ENCODE data around the gene MAP4K2. TPM values are rescaled to one million over a fixed set of nuclear protein-coding genes. Genes with fewer than 3 reads are reported as not detected.

Gene MAP4K2
- total RNA-seq, 1 donor from 2014 or later: 23.1 TPM

GRCh38 chr11:64768300-64768694, 34.7 kb downstream of the MAP4K2 start:
- no peak for DNase-seq (ENCODE audit: low spot score)

DNA sequence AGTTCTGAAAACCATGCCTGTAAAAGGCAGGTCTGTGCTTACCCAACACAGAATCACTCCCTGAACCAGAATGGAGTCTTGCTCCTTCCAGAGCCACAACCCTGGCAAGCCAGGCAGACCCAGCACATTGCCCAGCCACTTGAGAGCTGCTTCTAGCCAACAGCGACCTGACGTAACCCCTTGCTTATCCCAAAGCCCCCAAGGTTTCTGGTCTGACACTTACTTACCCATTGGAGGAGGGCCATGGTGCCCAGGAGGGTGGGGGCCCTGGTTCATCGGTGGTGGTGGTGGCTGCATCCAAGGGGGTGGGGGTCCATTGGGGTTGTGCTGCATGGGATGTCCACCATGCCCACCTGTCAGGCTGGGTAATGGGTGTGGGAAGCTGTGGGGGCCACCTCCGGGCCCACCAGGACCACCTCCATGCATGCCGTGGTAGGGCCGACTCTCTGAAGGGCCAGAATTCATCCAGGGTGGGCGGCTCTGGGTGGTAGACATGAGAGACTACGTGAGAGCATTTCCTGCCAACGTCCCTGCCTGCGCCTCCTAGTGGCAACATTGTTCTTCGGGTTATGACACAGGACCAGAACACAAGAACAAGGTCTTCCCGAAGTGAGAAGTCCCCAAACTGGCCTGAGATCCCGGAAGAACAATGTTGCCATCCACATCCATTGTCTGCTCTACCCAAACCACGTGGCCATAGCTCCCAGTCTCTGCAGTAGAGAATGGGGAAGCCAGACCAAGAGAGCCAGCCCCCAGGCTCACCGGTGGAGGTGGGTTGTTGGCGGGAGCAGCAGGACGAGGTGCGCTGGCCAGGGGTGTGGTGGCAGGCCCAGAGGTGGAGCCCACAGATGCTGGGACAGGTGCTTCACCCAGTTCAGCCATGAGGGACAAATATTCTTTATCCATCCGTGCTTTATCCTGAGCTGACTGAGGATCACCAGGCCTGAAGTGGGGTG, 35.4 kb downstream of the MAP4K2 start:
- DNase-seq (ENCODE audit: low spot score): peak; percentile 59

DNA sequence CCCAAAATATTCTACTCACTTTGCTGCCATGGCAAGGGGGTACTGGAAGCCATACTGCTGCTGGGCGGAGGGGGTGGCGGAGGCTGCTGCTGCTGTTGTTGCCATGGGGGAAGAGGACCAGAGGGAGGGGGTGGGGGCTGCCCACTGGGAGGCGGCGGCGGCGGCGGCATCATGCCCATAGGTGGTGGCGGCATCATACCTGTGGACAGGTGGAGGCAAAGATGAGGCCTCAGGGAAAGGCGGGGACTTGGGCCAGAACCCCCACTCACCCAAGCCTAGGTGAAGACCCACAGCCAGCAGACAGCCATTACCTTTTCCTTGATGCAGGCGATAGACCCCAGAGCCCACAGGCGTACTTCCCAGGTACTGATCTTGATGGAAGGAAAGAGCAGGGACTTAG, 36.1 kb downstream of the MAP4K2 start:
- DNase-seq (ENCODE audit: low spot score): no peak

DNA sequence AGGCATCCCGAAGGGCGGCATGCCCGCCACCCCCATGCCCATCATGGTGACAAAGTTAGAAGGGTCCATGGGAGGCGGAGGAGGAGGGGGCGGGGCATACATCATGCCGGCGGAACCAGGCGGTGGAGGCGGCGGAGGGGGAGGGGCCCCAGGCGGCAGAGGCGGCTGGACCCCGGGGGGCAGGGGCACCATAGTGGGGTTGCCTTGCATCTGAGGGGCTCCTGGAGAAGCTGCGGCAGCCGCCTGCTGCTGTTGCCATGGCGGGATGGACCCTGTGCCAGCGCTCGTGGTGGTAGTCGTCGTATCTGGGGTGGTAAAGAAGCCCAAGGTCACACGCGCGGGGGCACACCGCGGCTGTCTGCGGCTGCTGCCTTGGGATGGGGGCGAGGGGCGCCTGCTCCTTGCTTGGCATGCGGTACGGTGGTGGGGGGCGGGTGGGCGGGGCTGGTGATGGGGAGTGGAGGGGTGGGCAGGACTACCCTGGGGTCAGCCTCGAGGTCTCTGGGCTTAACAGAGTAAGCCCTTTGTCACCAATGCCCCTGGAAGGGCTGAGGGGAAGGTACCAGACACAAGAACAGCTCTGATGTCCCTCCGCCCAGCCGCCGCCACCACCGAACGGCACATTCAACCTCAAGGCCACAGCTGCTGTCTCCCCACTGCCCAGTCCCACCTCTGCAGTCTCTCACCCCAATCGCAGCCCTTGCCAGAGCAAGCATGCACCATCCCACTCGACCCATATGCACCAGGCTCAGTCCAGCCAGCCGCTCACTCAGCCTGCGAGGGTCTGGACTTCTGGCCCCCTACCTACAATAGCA, 37.0 kb downstream of the MAP4K2 start:
- no peak for DNase-seq (ENCODE audit: low spot score)

- DNase-seq (ENCODE audit: low spot score): no peak
Measured at GRCh38 chr11:64765291-64765850, 37.6 kb downstream of the MAP4K2 start.

DNA sequence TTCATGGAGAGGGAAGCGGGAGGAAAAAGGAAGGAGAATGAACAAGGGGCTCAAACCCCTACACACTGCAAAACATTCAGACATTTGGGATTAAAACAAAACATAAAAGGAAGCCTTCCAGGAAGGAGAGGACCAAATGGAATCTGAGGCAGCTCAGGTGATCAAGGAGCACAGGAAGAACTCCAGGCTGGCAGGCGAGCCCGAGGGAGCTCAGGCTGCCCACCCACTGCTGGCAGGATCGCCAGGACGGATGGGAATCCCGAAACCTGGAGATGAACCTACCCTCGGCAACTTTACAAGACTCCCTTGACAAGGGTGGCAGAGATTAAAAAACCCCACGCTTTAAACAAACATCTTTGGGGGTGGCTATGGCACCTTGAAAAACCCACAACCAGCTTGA, 38.3 kb downstream of the MAP4K2 start:
- no peak for DNase-seq (ENCODE audit: low spot score)

DNA sequence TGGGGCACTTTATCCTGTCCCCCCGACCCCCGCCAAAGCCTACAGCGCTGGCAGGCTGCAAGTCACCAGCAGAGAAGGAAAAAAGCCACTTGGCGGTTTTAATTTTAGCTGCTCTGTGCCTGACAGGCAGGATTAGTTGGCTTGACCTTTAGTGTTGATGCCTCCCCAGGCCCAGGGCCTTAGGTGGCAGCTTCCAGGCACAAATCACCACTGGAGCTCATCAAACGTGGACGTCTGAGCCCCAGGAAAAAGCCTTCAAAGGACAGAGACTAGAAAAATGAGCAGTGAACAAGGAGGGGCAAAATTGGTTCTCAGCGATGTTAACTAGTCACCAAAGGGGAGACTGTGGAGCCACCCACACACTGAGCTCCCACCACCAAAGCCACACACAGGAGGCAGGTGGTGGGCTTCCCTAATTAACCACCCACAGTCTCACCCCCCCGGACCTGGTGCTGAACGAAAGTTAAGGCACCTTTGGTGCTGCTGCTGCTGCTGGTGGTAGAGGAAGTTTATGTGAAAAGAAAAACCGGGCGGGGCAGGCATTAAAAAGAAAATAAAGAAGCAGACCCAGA, 38.9 kb downstream of the MAP4K2 start:
- no peak for DNase-seq (ENCODE audit: low spot score)

- no peak for DNase-seq (ENCODE audit: low spot score)
Measured at GRCh38 chr11:64763526-64764039, 39.4 kb downstream of the MAP4K2 start.

GRCh38 chr11:64762674-64763525, 40.1 kb downstream of the MAP4K2 start:
- no peak for DNase-seq (ENCODE audit: low spot score)

- no peak for DNase-seq (ENCODE audit: low spot score)
Measured at GRCh38 chr11:64762277-64762673, 40.7 kb downstream of the MAP4K2 start.

DNA sequence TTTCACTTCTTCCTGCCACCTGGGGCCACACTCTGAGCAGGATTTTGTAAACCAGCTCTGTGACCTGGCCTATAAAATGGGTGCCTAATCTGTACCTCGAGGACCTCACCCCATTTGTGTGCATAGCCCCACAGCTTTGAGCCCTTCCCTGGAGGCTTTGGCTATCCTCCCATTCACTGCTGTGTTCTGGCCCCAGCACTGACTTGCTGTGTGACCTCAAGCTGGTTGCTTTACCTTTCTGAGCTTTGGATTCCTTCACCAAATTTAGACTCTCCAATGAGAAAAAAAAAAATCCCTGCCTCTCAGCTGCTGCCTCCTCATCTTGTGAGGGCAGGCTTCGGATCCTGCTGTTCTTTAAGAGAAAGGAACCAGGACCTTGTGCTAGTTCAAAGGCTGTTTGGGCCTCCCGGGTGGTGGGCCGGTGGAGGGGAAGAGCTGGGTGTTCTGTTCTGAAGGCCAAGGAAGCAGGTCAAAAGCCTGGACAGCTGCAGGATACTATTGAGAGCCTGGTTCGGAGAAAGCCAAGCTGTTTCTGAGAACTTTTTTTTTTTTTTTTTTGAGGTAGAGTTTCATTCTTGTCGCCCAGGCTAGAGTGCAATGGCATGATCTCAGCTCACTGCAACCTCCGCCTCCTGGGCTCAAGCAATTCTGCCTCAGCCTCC, 42.1 kb downstream of the MAP4K2 start:
- no peak for DNase-seq (ENCODE audit: low spot score)

DNA sequence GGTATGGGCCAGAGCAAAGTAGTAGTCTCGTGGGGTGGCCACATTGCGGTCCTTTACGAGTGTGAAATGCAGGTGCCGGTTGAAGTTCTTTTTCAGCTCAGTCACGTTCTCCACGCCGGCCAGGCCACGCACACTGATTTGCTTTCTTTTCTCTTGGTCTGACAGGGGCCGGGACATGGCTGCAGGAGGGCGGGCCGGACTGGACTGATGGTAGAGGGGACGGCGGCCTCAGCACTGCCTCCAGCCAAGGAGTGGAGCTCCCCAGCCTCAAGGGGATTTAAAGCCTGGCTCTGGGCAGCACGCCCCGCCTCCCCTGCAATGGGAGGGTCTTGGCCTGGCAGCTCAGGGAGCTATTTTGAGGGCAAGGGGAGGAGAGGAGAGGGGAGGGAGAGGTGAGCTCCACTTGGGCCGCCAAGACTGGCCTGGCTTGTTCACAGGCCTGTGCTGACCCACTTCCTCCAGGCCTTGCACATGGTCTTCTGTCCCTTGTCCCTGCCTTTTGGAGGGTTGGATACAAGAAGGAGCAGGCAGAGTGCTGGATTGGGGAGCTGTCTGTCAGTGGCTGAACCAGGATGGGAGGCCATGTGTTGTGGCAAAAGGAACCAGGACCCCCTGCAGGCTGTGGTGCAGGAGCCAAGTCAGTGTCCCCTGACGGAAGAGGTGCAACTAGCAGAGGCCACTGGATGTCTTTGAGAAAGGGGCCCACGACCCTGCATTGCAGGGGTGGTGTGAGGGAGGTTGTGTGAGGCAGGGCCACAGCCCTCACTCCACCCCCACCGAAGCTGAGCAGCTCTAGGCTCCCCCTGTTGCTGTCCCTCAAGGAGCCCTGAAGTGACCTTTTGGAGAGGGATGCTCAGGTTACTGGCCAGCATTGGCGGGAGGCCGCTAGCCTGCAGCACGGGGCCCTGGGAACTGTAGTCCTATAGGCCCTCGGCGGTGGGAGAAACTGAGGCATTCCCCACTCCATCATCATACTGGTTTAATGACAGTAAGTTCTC, 43.0 kb downstream of the MAP4K2 start, which contains the start of gene PYGM:
Gene PYGM, minus strand, starts transcription at position 253 of the 998 bp plus-strand sequence. Its CDS starts 76 bp downstream, at position 177.
- peak; percentile 43 for DNase-seq (ENCODE audit: low spot score)

DNA sequence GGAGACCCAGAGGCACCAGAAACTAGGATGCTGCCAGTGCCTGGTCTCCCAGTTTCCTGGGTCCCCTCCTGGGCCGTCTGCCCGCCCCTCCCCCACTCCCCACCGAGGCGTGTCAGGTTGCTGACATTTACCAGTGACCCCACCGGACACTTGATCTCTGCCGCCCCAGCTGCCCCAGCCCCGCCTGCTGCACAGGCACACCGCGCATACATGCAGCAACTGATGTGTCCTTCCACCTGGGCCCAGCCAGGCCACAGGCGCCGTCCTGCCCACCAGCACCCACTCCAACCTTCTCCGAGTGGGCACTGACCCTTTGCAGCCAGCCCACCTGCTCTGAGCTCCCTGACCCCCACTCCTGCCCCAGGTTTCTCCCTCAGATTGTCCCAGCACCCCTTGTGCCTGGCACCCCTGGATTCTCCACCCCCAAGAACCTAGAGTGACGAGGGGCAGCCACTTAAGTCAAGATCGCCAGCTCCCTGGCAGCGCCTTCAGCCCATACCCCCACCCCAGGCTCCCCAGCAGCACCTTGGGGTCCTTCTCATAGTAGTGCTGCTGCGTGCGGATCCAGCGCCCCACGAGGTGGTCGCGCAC, 43.8 kb downstream of the MAP4K2 start:
- no peak for DNase-seq (ENCODE audit: low spot score)

DNA sequence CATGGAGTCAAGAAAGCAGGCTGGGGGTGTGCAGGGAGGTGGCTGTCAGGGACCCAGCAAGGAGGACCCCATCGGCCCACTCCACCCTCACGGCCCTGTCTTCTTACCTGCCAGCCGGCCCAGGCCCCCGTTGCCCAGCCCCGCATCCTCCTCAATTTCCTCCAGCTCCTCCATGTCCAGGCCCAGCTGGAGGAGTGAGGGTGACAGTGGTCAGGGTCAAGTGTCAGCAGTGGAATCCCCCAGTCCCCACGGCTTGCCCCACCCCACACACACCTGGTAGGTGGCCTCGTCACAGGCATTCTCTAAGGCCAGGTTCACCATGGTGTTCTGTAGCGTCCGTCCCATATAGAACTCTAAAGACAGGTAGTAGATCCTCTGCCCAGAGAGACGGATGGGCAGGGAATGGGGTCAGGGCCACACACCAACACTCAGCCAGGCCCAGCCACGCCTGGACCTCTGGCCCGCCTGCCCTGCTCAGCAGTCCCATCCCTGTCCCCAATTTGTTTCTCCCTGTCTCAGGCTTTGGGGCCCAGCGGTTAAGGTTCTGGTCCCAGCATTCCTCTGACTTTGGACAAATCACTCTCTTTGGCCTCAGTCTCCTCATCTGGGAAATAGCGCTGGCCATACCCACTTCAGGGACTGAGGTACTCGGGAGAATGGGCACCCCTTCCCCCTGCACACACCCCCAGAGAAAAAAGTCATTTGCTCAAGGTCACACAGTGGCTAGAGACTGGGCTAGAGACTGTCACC, 44.5 kb downstream of the MAP4K2 start:
- no peak for DNase-seq (ENCODE audit: low spot score)

DNA sequence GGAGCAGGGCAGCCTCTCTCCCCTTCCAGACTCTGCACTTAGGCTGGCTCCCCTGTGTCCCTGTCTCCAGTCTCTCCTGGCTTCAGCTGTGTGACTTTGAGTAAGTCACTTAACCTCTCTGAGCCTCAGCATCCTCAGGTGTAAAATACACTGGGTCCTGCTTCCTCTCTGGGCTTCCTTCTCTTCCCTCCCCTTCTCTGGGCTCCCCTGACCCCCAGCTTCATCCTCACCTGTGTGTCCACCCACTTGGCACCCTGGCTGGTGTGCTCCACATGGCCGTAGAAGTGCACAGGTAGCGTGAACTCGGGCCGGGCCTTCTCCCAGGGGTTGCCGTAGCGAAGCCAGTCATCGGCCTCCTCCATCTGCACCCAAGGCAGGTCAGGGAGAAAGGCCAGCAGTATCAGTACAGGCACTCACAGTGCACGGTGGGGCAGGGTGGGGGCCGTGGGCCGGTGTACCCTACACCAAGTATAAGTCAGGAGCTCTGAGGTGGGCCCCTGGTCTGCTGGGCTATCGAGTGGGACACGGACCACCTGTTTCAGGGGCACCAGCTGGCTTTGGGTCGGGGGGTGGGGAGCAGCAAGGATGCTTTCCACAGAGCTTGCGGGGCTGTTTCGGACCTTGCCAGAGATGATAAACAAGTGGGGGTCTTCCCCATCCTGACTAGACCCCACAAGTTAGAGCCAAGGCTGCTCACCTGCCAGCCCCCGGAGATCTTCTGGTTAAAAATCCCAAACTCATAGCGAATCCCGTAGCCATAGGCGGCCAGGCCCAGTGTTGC, 45.3 kb downstream of the MAP4K2 start:
- DNase-seq (ENCODE audit: low spot score): no peak

- no peak for DNase-seq (ENCODE audit: low spot score)
Measured at GRCh38 chr11:64755681-64756361, 47.2 kb downstream of the MAP4K2 start.
